Loucy (cell line): ENCODE results near the gene ERFE.

Experiments used
- H2AFZ ChIP-seq: fragments of 200-600 bp; sonication (generic); 2 replicates; pipeline ENCODE4 v1.6.0; 2016; ENCODE audit warnings: antibody characterized with exemption, mild to moderate bottlenecking, low read length, moderate library complexity
- H3F3A ChIP-seq: fragments of 200-600 bp; 2 replicates; pipeline ENCODE4 v1.6.0; 2016; ENCODE audit warnings: antibody characterized with exemption, low read depth, mild to moderate bottlenecking
- H3K27me3 ChIP-seq: fragments of 200-600 bp; sonication (generic); 2 replicates; pipeline ENCODE4 v1.6.1; 2014; ENCODE audit warnings: low read length, mild to moderate bottlenecking; ENCODE audit not compliant: insufficient read depth, poor library complexity, severe bottlenecking
- H3K36me3 ChIP-seq: fragments of 200-600 bp; sonication (generic); 2 replicates; pipeline ENCODE4 v1.6.1; 2016; ENCODE audit warnings: low read length; ENCODE audit not compliant: insufficient read depth
- H3K4me1 ChIP-seq: fragments of 200-600 bp; sonication (generic); 2 replicates; pipeline ENCODE4 v1.5.1; 2014; ENCODE audit warnings: low read length, mild to moderate bottlenecking; ENCODE audit not compliant: insufficient read depth, poor library complexity, severe bottlenecking
- H3K4me2 ChIP-seq: fragments of 200-600 bp; sonication (generic); 2 replicates; pipeline ENCODE4 v1.6.0; 2014; ENCODE audit warnings: antibody characterized with exemption, low read length, low read depth, mild to moderate bottlenecking; ENCODE audit not compliant: poor library complexity, severe bottlenecking
- H3K4me3 ChIP-seq: fragments of 200-600 bp; sonication (generic); 2 replicates; pipeline ENCODE4 v1.5.1; 2014; ENCODE audit warnings: low read length, mild to moderate bottlenecking, mixed read lengths; ENCODE audit not compliant: poor library complexity, severe bottlenecking
- H3K79me2 ChIP-seq: fragments of 200-600 bp; sonication (generic); 2 replicates; pipeline ENCODE4 v1.6.1; 2014; ENCODE audit warnings: low read length; ENCODE audit not compliant: insufficient read depth
- H3K9ac ChIP-seq: fragments of 200-600 bp; sonication (generic); 2 replicates; pipeline ENCODE4 v1.6.0; 2014; ENCODE audit warnings: mild to moderate bottlenecking, low read depth, low read length, moderate library complexity; ENCODE audit not compliant: poor library complexity, severe bottlenecking
- H3K9me2 ChIP-seq: fragments of 200-600 bp; sonication (generic); replicated peaks from 2 replicates; pipeline ENCODE4 v1.6.1; 2016; ENCODE audit warnings: low read depth, low read length, mixed read lengths
- H3K9me3 ChIP-seq: fragments of 200-600 bp; sonication (generic); 2 replicates; pipeline ENCODE4 v1.6.1; 2014; ENCODE audit warnings: mild to moderate bottlenecking, antibody characterized with exemption, low read length, low read depth; ENCODE audit not compliant: insufficient read depth
- H4K20me1 ChIP-seq: fragments of 200-600 bp; sonication (generic); 2 replicates; pipeline ENCODE4 v1.6.0; 2014; ENCODE audit warnings: antibody characterized with exemption, low read length, mild to moderate bottlenecking; ENCODE audit not compliant: insufficient read depth, poor library complexity, severe bottlenecking
- EZH2phosphoT487 ChIP-seq: fragments of 200-600 bp; IDR thresholded peaks from 2 replicates; pipeline ENCODE4 v1.6.1; 2018; ENCODE audit warnings: antibody characterized with exemption, mild to moderate bottlenecking, moderate library complexity, borderline replicate concordance
- TF ChIP-seq, protein P1 (sequence below): fragments of 200-600 bp; sonication (generic); conservative IDR thresholded peaks from 2 replicates; pipeline ENCODE4 v1.5.1; 2014; ENCODE audit warnings: mild to moderate bottlenecking, antibody characterized with exemption, low read length

The ERFE gene

GRCh38 chr2:238151628-238152235 lies 7.0 kb upstream of the ERFE start:
- Histone ChIP-seq H3K9me2 (no peaks in the 10 kb centered on the region), H3K9me3 (no peaks in the 10 kb centered on the region), H3K79me2 (no peaks in the 10 kb centered on the region), H4K20me1 (no peaks in the 10 kb centered on the region), H3K4me1 (no peaks in the 10 kb centered on the region), H3K9ac (no peak overlapping the region), H3K4me3 (no peak overlapping the region), H2AFZ (no peak overlapping the region), H3K4me2 (no peak overlapping the region), H3K36me3 (no peaks in the 10 kb centered on the region), H3K27me3 (no peaks in the 10 kb centered on the region), H3F3A (no peaks in the 10 kb centered on the region)
- TF ChIP-seq EZH2phosphoT487, result no peak
- TF ChIP-seq, protein P1, sequence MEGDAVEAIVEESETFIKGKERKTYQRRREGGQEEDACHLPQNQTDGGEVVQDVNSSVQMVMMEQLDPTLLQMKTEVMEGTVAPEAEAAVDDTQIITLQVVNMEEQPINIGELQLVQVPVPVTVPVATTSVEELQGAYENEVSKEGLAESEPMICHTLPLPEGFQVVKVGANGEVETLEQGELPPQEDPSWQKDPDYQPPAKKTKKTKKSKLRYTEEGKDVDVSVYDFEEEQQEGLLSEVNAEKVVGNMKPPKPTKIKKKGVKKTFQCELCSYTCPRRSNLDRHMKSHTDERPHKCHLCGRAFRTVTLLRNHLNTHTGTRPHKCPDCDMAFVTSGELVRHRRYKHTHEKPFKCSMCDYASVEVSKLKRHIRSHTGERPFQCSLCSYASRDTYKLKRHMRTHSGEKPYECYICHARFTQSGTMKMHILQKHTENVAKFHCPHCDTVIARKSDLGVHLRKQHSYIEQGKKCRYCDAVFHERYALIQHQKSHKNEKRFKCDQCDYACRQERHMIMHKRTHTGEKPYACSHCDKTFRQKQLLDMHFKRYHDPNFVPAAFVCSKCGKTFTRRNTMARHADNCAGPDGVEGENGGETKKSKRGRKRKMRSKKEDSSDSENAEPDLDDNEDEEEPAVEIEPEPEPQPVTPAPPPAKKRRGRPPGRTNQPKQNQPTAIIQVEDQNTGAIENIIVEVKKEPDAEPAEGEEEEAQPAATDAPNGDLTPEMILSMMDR, result no peak

DNA sequence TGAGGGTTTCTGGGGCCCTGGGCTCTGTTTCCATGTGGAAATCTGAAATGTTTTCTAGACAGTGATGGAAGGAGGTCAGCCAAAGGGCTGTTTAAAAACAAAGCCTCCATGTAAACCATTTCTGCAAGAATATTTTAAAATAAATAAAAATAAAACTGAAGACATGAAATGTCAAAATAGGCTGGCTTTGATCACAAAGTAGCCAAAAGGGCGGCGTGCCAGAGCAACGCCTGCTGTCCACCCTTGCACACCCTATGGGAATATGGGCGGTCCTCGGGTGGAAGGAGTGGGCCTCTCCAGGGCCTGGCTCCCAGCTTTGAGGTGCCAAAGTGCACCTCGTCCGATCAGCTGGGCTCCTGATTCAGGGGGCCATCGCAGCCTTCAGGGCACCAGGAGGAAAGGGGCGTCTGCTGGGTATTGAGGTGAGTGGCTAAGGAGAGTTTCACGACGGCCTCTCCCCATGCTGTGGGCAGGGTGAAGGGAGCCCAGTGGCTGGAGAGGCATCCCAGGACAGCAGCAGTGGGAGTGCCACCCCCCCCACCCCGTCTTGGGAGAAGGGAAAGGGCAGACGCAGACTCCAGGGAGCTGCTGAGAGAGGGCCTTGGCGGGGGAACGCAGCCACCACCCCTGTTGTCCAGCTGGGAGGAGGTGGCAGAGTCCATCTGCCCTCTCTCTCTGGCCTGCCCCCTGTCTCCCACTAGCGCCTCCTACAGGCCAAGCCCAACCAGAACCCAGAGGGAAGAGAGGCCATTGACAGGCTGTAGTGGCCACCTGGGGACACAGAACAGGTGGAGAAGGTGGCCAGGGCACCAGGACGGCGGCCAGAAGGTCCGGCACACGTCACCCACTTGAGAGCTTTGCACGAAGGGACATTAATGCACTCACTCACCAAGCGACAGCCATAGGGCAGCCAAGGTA lies 5.7 kb upstream of the ERFE start:
- H3K9me3 ChIP-seq, result no peaks in the 10 kb centered on the region
- H4K20me1 ChIP-seq, result no peaks in the 10 kb centered on the region
- no peak overlapping the region for H3K9ac ChIP-seq
- H2AFZ ChIP-seq, result no peak overlapping the region
- no peaks in the 10 kb centered on the region for H3K9me2 ChIP-seq
- no peak overlapping the region for H3K4me2 ChIP-seq
- no peaks in the 10 kb centered on the region for H3K27me3 ChIP-seq
- H3K36me3 ChIP-seq, result no peaks in the 10 kb centered on the region
- no peaks in the 10 kb centered on the region for H3F3A ChIP-seq
- TF ChIP-seq EZH2phosphoT487, result no peak
- TF ChIP-seq, protein P1, result peak; percentile 42
- no peaks in the 10 kb centered on the region for H3K79me2 ChIP-seq
- H3K4me1 ChIP-seq, result no peaks in the 10 kb centered on the region
- H3K4me3 ChIP-seq, result no peak overlapping the region

- no peaks in the 10 kb centered on the region for H4K20me1 ChIP-seq
- no peak for TF ChIP-seq EZH2phosphoT487
- TF ChIP-seq, protein P1, result no peak
- H3F3A ChIP-seq, result no peaks in the 10 kb centered on the region
- H3K4me2 ChIP-seq, result no peak overlapping the region
- no peaks in the 10 kb centered on the region for H3K9me3 ChIP-seq
- H3K9ac ChIP-seq, result no peak overlapping the region
- no peak overlapping the region for H2AFZ ChIP-seq
- no peak overlapping the region for H3K4me3 ChIP-seq
- no peaks in the 10 kb centered on the region for H3K36me3 ChIP-seq
- no peaks in the 10 kb centered on the region for H3K27me3 ChIP-seq
- peaks cover 4% of the 10 kb centered on the region for H3K4me1 ChIP-seq
- H3K79me2 ChIP-seq, result no peaks in the 10 kb centered on the region
- H3K9me2 ChIP-seq, result no peaks in the 10 kb centered on the region
Observed at GRCh38 chr2:238154570-238154969, 4.2 kb upstream of the ERFE start.
